Measurements from ENCODE around the gene ZFAND2B.
"Not testable (repeated sequence)": the region's sequence is repeated elsewhere in the genome, so short reads cannot be mapped to it uniquely, and the experiment has no call there.

ZFAND2B gene

GRCh38 chr2:219175928-219176817 is 30.4 kb upstream of the ZFAND2B start:
- no peak for DNase-seq (ENCODE audit: low read depth in 2 of 2)

GRCh38 chr2:219176818-219177551 is 29.6 kb upstream of the ZFAND2B start, which contains the start of gene CNPPD1:
TSS of gene CNPPD1 (minus strand) at chr2:219176925. CDS start at chr2:219176828, 97 bp downstream.
- DNase-seq (ENCODE audit: low read depth in 2 of 2): peak; percentile 81 to 85

- peak; percentile 69 to 72 for DNase-seq (ENCODE audit: low read depth in 2 of 2)
Observed at GRCh38 chr2:219177552-219178376, 28.8 kb upstream of the ZFAND2B start, which contains the start of gene RETREG2. TSS of gene RETREG2 (plus strand) at chr2:219178275. CDS start at chr2:219178353, 78 bp downstream.

- peak in 1 of 2 donors; percentile 21 for DNase-seq (ENCODE audit: low read depth in 2 of 2)
Observed at GRCh38 chr2:219178377-219179175, 28.0 kb upstream of the ZFAND2B start.

- DNase-seq (ENCODE audit: low read depth in 2 of 2): no peak
Observed at GRCh38 chr2:219179601-219180465, 26.7 kb upstream of the ZFAND2B start.

GRCh38 chr2:219180961-219181360 is 25.6 kb upstream of the ZFAND2B start:
- DNase-seq (ENCODE audit: low read depth in 2 of 2): no peak

DNA sequence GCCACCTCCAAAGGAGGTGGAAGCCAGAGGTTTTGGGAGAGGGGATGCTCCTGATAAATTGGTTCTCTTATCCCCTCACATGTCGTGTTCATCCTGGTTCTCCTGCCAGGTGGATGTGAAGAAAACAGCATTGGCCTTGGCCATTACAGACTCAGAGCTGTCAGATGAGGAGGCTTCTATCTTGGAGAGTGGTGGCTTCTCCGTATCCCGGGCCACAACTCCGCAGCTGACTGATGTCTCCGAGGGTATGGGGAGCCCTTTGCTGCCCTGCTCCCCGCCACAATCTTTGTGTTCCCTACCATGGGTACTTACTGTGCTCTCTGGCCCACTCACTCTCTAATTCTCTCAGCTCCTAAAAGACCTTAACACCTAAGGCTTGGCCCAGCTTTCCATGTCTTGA is 25.1 kb upstream of the ZFAND2B start:
- no peak for DNase-seq (ENCODE audit: low read depth in 2 of 2)

GRCh38 chr2:219182331-219183150 is 24.0 kb upstream of the ZFAND2B start:
- no peak for DNase-seq (ENCODE audit: low read depth in 2 of 2)

- no peak for DNase-seq (ENCODE audit: low read depth in 2 of 2)
Observed at GRCh38 chr2:219183151-219183772, 23.3 kb upstream of the ZFAND2B start.

DNA sequence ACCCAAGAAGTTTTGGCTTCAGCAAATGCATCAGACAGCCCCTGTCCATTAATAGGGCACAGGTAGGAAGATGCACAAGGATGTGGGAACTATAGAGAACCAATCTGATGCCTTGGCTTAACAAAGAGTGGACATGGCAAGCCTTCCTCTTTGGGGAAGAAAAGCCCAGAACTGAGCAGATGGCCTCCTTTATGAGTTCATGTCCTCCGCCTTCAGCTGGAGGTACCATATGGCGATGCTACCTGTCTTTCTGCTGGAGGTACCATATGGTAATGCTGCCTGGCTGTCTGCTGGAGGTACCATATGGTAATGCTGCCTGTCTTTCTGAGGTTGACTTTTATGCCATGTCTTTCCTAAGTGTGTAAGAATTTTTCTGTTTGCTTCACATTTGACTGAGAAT is 22.5 kb upstream of the ZFAND2B start:
- DNase-seq (ENCODE audit: low read depth in 2 of 2): no peak

DNA sequence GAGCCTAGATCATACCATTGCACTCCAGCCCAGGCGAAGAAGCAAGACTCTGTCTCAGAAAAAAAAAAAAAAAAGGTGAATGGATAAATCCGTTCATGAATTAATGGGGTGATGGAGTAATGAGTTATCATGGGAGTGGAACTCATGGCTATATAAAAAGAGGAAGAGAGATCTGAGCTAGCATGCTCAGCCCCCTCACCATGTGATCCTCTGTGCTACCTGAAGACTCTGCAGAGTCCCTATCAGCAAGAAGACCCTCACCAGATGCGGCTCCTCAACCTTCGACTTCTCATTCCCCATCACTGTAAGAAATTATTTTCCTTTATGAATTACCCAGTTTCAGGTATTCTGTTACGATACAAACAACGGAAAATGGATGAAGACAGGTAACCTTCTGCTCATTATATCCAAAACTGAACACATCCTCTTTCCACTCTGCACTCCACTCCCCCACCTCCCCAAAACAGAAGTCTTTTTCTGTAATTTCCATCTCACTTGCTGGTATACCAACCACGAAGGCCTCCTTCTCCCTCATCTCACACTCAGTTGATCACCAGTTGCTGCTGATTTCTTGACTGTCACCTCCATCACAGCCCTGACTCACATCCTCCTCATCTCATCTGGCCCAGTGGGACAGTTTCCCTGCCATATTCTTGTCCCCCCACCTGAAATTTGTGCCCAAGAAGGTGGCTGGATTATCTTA is 19.7 kb upstream of the ZFAND2B start:
- DNase-seq (ENCODE audit: low read depth in 2 of 2): no peak

GRCh38 chr2:219197388-219197787 is 9.2 kb upstream of the ZFAND2B start:
- no peak for DNase-seq (ENCODE audit: low read depth in 2 of 2)

DNA sequence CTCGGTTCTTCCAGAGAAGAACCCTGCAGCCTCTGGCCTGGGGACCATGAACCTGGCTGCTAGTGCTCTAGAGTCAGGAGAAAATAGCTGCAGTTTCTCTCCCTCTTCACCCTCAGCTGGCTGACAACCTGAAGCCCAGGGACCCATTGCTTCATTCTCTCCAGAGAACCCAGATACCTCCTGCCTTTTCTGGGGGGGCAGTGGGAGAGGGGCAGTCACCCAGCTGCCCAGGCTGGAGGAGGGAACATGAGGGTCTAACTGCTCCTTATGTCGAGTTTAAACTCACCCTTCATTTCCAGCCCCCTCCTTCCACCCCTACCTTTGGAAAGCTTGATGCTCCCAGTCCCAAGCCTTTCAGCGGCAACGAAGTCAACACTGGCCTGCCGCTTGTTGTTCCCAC is 7.6 kb upstream of the ZFAND2B start:
- no peak for DNase-seq (ENCODE audit: low read depth in 2 of 2)

DNA sequence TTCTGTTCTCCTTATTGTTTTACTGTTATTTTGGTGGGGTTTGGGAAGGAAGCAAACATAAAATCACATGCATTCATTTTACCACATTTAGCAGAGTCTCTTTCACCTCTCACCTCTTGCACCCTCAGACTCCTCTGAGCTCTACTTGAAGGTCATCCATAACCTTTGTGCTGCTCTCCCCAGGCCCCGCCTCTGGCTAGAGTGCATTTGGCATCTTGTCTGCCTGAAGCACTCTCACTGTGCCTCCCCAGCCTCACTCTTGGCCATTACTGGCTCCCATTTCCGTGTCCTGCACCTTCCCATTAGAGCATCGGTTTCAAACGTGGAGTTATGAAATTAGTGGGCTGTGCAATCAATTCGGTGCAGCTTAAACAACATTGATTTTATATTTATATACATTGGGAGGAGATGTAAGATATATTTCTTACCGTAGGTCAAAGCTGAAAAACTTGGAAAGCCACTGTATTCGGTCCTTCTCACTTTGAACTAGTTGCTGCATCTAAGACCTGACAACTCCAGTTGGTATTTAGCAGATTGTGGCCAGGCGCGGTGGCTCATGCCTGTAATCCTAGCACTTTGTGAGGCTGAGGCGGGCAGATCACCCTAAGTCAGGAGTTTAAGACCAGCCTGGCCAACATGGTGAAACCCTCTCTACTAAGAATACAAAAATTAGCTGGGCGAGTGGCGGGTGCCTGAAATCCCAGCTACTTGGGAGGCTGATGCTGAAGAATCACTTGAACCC is 6.9 kb upstream of the ZFAND2B start:
- DNase-seq (ENCODE audit: low read depth in 2 of 2): no peak

GRCh38 chr2:219200502-219201326 is 5.9 kb upstream of the ZFAND2B start:
- DNase-seq (ENCODE audit: low read depth in 2 of 2): not testable (repeated sequence)

DNA sequence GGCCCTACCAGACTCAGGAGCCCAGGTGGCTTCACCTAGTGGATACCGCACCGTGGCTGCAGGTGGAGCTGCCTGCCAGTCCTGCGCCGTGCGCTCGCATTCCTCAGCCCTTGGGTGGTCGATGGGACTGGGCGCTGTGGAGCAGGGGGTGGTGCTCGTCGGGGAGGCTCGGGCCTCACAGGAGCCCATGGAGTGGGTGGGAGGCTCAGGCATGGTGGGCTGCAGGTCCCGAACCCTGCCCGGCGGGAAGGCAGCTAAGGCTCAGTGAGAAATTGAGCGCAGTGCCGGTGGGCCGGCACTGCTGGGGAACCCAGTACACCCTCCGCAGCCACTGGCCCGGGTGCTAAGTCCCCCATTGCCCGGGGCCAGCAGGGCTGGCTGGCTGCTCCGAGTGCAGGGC is 5.3 kb upstream of the ZFAND2B start:
- not testable (repeated sequence) for DNase-seq (ENCODE audit: low read depth in 2 of 2)

All from stimulated activated CD8-positive, alpha-beta memory T cell treated with anti-CD3 and anti-CD28 coated beads, Interleukin-2, amount 100 ng/mL, for 48 hours (primary cell).